HepG2 (cell line): ENCODE measurements around the gene OGFOD3. TPM values are rescaled to one million over a fixed set of nuclear protein-coding genes. Genes with fewer than 3 reads are reported as not detected.

Experiments
- ETV6 ChIP-seq: sonication (generic); formaldehyde crosslinking; conservative IDR thresholded peaks from 2 replicates; pipeline ENCODE4 v1.4.0; 2020; ENCODE audit warnings: missing genetic modification reagents
- KDM4B ChIP-seq: sonication (generic); formaldehyde crosslinking; IDR thresholded peaks from 2 replicates; pipeline ENCODE4 v1.4.0; 2020; ENCODE audit warnings: missing genetic modification reagents
- KIAA2018 ChIP-seq: sonication (generic); formaldehyde crosslinking; IDR thresholded peaks from 2 replicates; pipeline ENCODE4 v1.5.0; 2020; ENCODE audit warnings: mild to moderate bottlenecking, missing genetic modification reagents, borderline replicate concordance
- MLX ChIP-seq: IDR thresholded peaks from 2 replicates; pipeline ENCODE4 v1.6.1; 2016
- NCOA1 ChIP-seq: sonication (generic); formaldehyde crosslinking; IDR thresholded peaks from 2 replicates; pipeline ENCODE4 v1.9.0; 2021; ENCODE audit warnings: missing genetic modification reagents
- XRCC5 ChIP-seq: fragments of 200-400 bp; formaldehyde crosslinking; optimal IDR thresholded peaks from 2 replicates; pipeline ENCODE3; 2017; ENCODE audit warnings: mild to moderate bottlenecking, low read length
- ZBTB39 ChIP-seq: sonication (generic); formaldehyde crosslinking; IDR thresholded peaks from 2 replicates; pipeline ENCODE4 v1.5.0; 2020; ENCODE audit warnings: missing genetic modification reagents
- ZNF776 ChIP-seq: sonication (generic); formaldehyde crosslinking; IDR thresholded peaks from 2 replicates; pipeline ENCODE4 v1.4.0; 2020; ENCODE audit warnings: mild to moderate bottlenecking, missing genetic modification reagents
- ZSCAN20 ChIP-seq: sonication (generic); formaldehyde crosslinking; IDR thresholded peaks from 2 replicates; pipeline ENCODE4 v1.4.0; 2020; ENCODE audit warnings: missing genetic modification reagents, mild to moderate bottlenecking, borderline replicate concordance
- polyA plus RNA-seq, 8 experiments: library from polyadenylated mRNA; depleted of rRNA in 3 of 8; stranded (reverse) in 7 of 8; unstranded in 1 of 8; fragments of >200 nt; fragmentation: Illumina TruSeq in 4 of 8; extraction: Trizol in 4 of 8; gene quantifications; 2 replicates each; pipeline versions ENCODE4 v1.2.1 to v1.2.3, GENCODE V29; 2011 to 2016; ENCODE audit warnings: low read depth in 4 of 8, missing spikeins in 1 of 8, mixed read lengths in 1 of 8; ENCODE audit not compliant: insufficient read depth in 1 of 8
- total RNA-seq, 5 experiments: library from RNA; depleted of rRNA; stranded (reverse); fragments of >200 nt; fragmentation: Illumina TruSeq; extraction: Trizol; gene quantifications; 2 replicates each; pipeline ENCODE4 v1.2.3, GENCODE V29; 2016; ENCODE audit warnings: low read depth in 1 of 5
- TF ChIP-seq, protein P1 (sequence below): IDR thresholded peaks from 2 replicates; pipeline ENCODE4 v1.6.1; 2016; ENCODE audit warnings: missing genetic modification reagents, missing compliant biosample characterization
- TF ChIP-seq, protein P2 (sequence below): sonication (generic); formaldehyde crosslinking; IDR thresholded peaks from 2 replicates; pipeline ENCODE4 v1.9.0; 2021; ENCODE audit warnings: missing genetic modification reagents, borderline replicate concordance
- TF ChIP-seq, protein P3 (sequence below): sonication (generic); formaldehyde crosslinking; IDR thresholded peaks from 2 replicates; pipeline ENCODE4 v1.8.1; 2023; ENCODE audit warnings: mild to moderate bottlenecking, missing genetic modification reagents

The OGFOD3 gene
- total and polyA plus RNA-seq, 2 of the 13 experiments (the other 11 are each of a cell fraction or from before 2014, with no cell fraction given), result 40.0 to 42.1 TPM

GRCh38 chr17:82346342-82347300, 71.8 kb downstream of the OGFOD3 start (continued):
- TF ChIP-seq ZBTB39 (0 out of 2 replicates have a peak, but pooled peaks have one; percentile 50), NCOA1 (CRISPR knock-in tag) (0 out of 2 replicates have a peak, but pooled peaks have one; percentile 63), ETV6 (CRISPR knock-in tag) (peak; percentile 70; the same call in 1 of the 2 replicates), KIAA2018 (CRISPR knock-in tag) (no peak), MLX (CRISPR knock-in tag) (peak; percentile 97), XRCC5 (no peak), ZSCAN20 (CRISPR knock-in tag) (0 out of 2 replicates have a peak, but pooled peaks have one; percentile 78), KDM4B (CRISPR knock-in tag) (no peak; the same call in 1 of the 2 replicates), ZNF776 (0 out of 2 replicates have a peak, but pooled peaks have one; percentile 73)
- TF ChIP-seq, protein P1, sequence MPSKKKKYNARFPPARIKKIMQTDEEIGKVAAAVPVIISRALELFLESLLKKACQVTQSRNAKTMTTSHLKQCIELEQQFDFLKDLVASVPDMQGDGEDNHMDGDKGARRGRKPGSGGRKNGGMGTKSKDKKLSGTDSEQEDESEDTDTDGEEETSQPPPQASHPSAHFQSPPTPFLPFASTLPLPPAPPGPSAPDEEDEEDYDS (CRISPR knock-in tag), result peak; percentile 82
- TF ChIP-seq, protein P2, sequence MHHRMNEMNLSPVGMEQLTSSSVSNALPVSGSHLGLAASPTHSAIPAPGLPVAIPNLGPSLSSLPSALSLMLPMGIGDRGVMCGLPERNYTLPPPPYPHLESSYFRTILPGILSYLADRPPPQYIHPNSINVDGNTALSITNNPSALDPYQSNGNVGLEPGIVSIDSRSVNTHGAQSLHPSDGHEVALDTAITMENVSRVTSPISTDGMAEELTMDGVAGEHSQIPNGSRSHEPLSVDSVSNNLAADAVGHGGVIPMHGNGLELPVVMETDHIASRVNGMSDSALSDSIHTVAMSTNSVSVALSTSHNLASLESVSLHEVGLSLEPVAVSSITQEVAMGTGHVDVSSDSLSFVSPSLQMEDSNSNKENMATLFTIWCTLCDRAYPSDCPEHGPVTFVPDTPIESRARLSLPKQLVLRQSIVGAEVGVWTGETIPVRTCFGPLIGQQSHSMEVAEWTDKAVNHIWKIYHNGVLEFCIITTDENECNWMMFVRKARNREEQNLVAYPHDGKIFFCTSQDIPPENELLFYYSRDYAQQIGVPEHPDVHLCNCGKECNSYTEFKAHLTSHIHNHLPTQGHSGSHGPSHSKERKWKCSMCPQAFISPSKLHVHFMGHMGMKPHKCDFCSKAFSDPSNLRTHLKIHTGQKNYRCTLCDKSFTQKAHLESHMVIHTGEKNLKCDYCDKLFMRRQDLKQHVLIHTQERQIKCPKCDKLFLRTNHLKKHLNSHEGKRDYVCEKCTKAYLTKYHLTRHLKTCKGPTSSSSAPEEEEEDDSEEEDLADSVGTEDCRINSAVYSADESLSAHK (CRISPR knock-in tag), result no peak
- TF ChIP-seq, protein P3, sequence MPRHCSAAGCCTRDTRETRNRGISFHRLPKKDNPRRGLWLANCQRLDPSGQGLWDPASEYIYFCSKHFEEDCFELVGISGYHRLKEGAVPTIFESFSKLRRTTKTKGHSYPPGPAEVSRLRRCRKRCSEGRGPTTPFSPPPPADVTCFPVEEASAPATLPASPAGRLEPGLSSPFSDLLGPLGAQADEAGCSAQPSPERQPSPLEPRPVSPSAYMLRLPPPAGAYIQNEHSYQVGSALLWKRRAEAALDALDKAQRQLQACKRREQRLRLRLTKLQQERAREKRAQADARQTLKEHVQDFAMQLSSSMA, result peak; percentile 89; the same call in 1 of the 2 replicates
